Kidney (tissue), 14 donors: Measurements from ENCODE around the gene SGF29. TPM values are rescaled to one million over a fixed set of nuclear protein-coding genes. Genes with fewer than 3 reads are reported as not detected.
A peak's percentile ranks its signal among the peaks of the same experiment; 100 is the strongest.
"Not testable (repeated sequence)": the region's sequence is repeated elsewhere in the genome, so short reads cannot be mapped to it uniquely, and the experiment has no call there.

Experiments used
- DNase-seq, 5 donors: peaks; one replicate each; pipeline ENCODE4 v3.0.0-alpha.2; 2013 to 2020
- FAIRE-seq: peaks from 2 replicates; lab custom pipeline; 2012; peaks lifted over from hg19 to GRCh38; lab: Jason Lieb, UNC
- H3K27ac ChIP-seq, 2 donors: one replicate each; pipeline ENCODE4 v1.7.0; 2013; ENCODE audit warnings: low read depth in 2 of 2, low read length in 2 of 2, inconsistent platforms in 1 of 2
- H3K27me3 ChIP-seq: one replicate; pipeline ENCODE4 v1.7.1; 2013; ENCODE audit warnings: low read length, inconsistent platforms; ENCODE audit not compliant: control insufficient read depth, insufficient read depth
- H3K36me3 ChIP-seq, 3 donors: one replicate each; pipeline versions ENCODE4 v1.7.0 to v1.7.1; 2013; ENCODE audit warnings: low read length in 3 of 3, control low read depth in 1 of 3, inconsistent platforms in 1 of 3; ENCODE audit not compliant: insufficient read depth in 3 of 3, control insufficient read depth in 2 of 3
- H3K4me1 ChIP-seq, 3 donors: one replicate each; pipeline versions ENCODE4 v1.7.0 to v1.7.1; 2013; ENCODE audit warnings: low read length in 3 of 3, inconsistent platforms in 1 of 3, low read depth in 1 of 3; ENCODE audit not compliant: control insufficient read depth in 2 of 3, insufficient read depth in 2 of 3
- H3K4me3 ChIP-seq, 3 donors: one replicate each; pipeline versions ENCODE4 v1.7.0 to v1.8.1; 2013; ENCODE audit warnings: low read length in 3 of 3, control low read depth in 1 of 3, inconsistent platforms in 1 of 3
- H3K9ac ChIP-seq, 3 donors: one replicate each; pipeline versions ENCODE4 v1.7.0 to v1.7.1; 2013; ENCODE audit warnings: low read length in 3 of 3, control low read depth in 1 of 3, inconsistent platforms in 1 of 3
- H3K9me3 ChIP-seq, 3 donors: one replicate each; pipeline versions ENCODE4 v1.7.0 to v1.7.1; 2013; ENCODE audit warnings: low read length in 3 of 3, control low read depth in 1 of 3, inconsistent platforms in 1 of 3; ENCODE audit not compliant: control insufficient read depth in 2 of 3, insufficient read depth in 1 of 3
- CTCF ChIP-seq: IDR thresholded peaks from 3 replicates; pipeline ENCODE4 v1.5.1; 2012; ENCODE audit warnings: mild to moderate bottlenecking, moderate library complexity, borderline replicate concordance; ENCODE audit not compliant: insufficient read depth; ENCODE audit errors: extremely low read depth
- intact Hi-C: fragments of 100-400 bp; cut with DNase I; formaldehyde crosslinking; loops from one replicate; pipeline ENCODE4 v1.11.1; 2022
- polyA plus RNA-seq: library from polyadenylated mRNA; stranded (reverse); fragments of 350-450 nt; fragmentation: Illumina TruSeq; extraction: RNeasy Lipid Tissue Mini Kit (QIAGEN cat#74804); gene quantifications from one replicate; pipeline ENCODE4 v1.2.3, GENCODE V29; 2014; ENCODE audit warnings: low read depth, low replicate concordance; ENCODE audit not compliant: insufficient read depth
- total RNA-seq: library from RNA; stranded (reverse); fragmentation: NEBNext Ultra II Directional; extraction: Animal tissue kit (Norgen Biotek cat#: 25700); gene quantifications from one replicate; pipeline ENCODE4 v1.2.1, GENCODE V29; 2021
- donor health status: control.
- donor health status: control.
- donor health status: control.
- donor health status: control.
- donor health status: control.
- donor health status: DM: yes; HTN: yes; CAD: no.
- donor health status: Normal renal cell carcinoma (clear cell type).

Gene SGF29
- total and polyA plus RNA-seq, 2 donors from 2014 or later = 20.6 to 28.5 TPM

- H3K9me3 ChIP-seq = no peaks in the 10 kb centered on the region
- peaks cover 0 to 2% (median 0%) of the 10 kb centered on the region in 3 donors for H3K4me1 ChIP-seq
- FAIRE-seq = no peak
- H3K4me3 ChIP-seq = no peak overlapping the region
- H3K27me3 ChIP-seq = no peaks in the 10 kb centered on the region
- intact Hi-C loops = loop anchor here (10.0 kb wide), 1 partner anchor 48 kb away; the partner anchor contains the start of genes APOBR and CLN3
- no peaks in the 10 kb centered on the region for H3K36me3 ChIP-seq
- peak in 4 of 5 donors; percentile 24 to 76 (median 46) for DNase-seq
- no peak overlapping the region for H3K9ac ChIP-seq
- no peak overlapping the region for H3K27ac ChIP-seq
- TF ChIP-seq CTCF = no peak
These were observed 10.6 kb upstream of the SGF29 start for GRCh38 chr16:28543072-28543471.

GRCh38 chr16:28544998-28545397 is 8.7 kb upstream of the SGF29 start:
- Histone ChIP-seq H3K36me3 (no peaks in the 10 kb centered on the region), H3K9me3 (no peaks in the 10 kb centered on the region), H3K27ac (no peak overlapping the region), H3K27me3 (no peaks in the 10 kb centered on the region), H3K4me1 (no peaks in the 10 kb centered on the region), H3K9ac (no peak overlapping the region), H3K4me3 (no peak overlapping the region)
- TF ChIP-seq CTCF = no peak
- no peak for DNase-seq
- FAIRE-seq = no peak
- intact Hi-C loops = loop anchor here (10.0 kb wide), 1 partner anchor 50 kb away; the partner anchor contains the start of genes APOBR and CLN3

- H3K27me3 ChIP-seq, DNase-seq, H3K9me3 ChIP-seq, H3K27ac ChIP-seq, H3K4me1 ChIP-seq, H3K4me3 ChIP-seq, H3K9ac ChIP-seq, FAIRE-seq, H3K36me3 ChIP-seq: not testable (repeated sequence)
- intact Hi-C loops = loop anchor here (10.0 kb wide), 1 partner anchor 51 kb away; the partner anchor contains the start of genes APOBR and CLN3
These were observed 7.8 kb upstream of the SGF29 start for GRCh38 chr16:28545964-28546363.

- intact Hi-C loops = loop anchor here (10.0 kb wide), 1 partner anchor 52 kb away; the partner anchor contains the start of genes APOBR and CLN3
- Histone ChIP-seq H3K27me3 (no peaks in the 10 kb centered on the region), H3K4me3 (no peak overlapping the region), H3K4me1 (no peaks in the 10 kb centered on the region), H3K9me3 (no peaks in the 10 kb centered on the region), H3K27ac (no peak overlapping the region), H3K9ac (no peak overlapping the region), H3K36me3 (no peaks in the 10 kb centered on the region)
- DNase-seq = no peak
- TF ChIP-seq CTCF = no peak
- FAIRE-seq = no peak
These were observed 7.1 kb upstream of the SGF29 start for GRCh38 chr16:28546626-28547025.
